ENCODE data around the gene C19orf67. TPM values are rescaled to one million over a fixed set of nuclear protein-coding genes. Genes with fewer than 3 reads are reported as not detected.

The C19orf67 gene
- total and polyA plus RNA-seq, 2 of the 13 experiments (the other 11 are each of a cell fraction or from before 2014, with no cell fraction given): 0.11 to 0.32 TPM

- TF ChIP-seq ATF6 (CRISPR knock-in tag; conservative IDR thresholded peaks at IDR 0.05) (no peak), TBX2 (CRISPR knock-in tag; IDR thresholded peaks at IDR 0.05; ENCODE audit: borderline replicate concordance) (peak; percentile 34; the same call in 1 of the 2 replicates), HNF1A (IDR thresholded peaks at IDR 0.05; ENCODE audit: low read depth) (no peak), HNF1A (CRISPR knock-in tag; IDR thresholded peaks at IDR 0.05; ENCODE audit: borderline replicate concordance) (no peak), HNF4G (IDR thresholded peaks at IDR 0.05; ENCODE audit: borderline replicate concordance, low read depth, low read length) (no peak), HNF4G (CRISPR knock-in tag; IDR thresholded peaks at IDR 0.05; ENCODE audit: borderline replicate concordance, low read depth) (no peak), ZBTB20 (CRISPR knock-in tag; IDR thresholded peaks at IDR 0.05; ENCODE audit: borderline replicate concordance, low read depth) (no peak), ZNF563 (CRISPR knock-in tag; IDR thresholded peaks at IDR 0.05) (peak; percentile 83), HHEX (CRISPR knock-in tag; IDR thresholded peaks at IDR 0.05) (no peak), RFXANK (CRISPR knock-in tag; IDR thresholded peaks at IDR 0.05) (no peak), CBX5 (CRISPR knock-in tag; IDR thresholded peaks at IDR 0.05; ENCODE audit: borderline replicate concordance) (no peak), ZNF292 (CRISPR knock-in tag; IDR thresholded peaks at IDR 0.05; ENCODE audit: borderline replicate concordance, low read depth) (no peak), ZNF75D (CRISPR knock-in tag; IDR thresholded peaks at IDR 0.05; ENCODE audit: borderline replicate concordance) (no peak), TAF1 (CRISPR knock-in tag; IDR thresholded peaks at IDR 0.05) (peak; percentile 29; the same call in 1 of the 2 replicates), ZBTB10 (CRISPR knock-in tag; IDR thresholded peaks at IDR 0.05; ENCODE audit: borderline replicate concordance) (peak; percentile 96), DMAP1 (CRISPR knock-in tag; IDR thresholded peaks at IDR 0.05) (peak; percentile 44; the same call in 1 of the 2 replicates), BCL3 (CRISPR knock-in tag; IDR thresholded peaks at IDR 0.05) (peak; percentile 19; the same call in 1 of the 2 replicates), GTF3A (CRISPR knock-in tag; conservative IDR thresholded peaks at IDR 0.05) (0 out of 2 replicates have a peak, but pooled peaks have one; percentile 40), ZNF839 (CRISPR knock-in tag; IDR thresholded peaks at IDR 0.05; ENCODE audit: borderline replicate concordance) (no peak), RBFOX2 (IDR thresholded peaks at IDR 0.05; ENCODE audit: low read depth, low read length) (peak; percentile 87)
Measured at GRCh38 chr19:14091081-14091812, 5.7 kb upstream of the C19orf67 start (continued).
